ENCODE data around the gene MAD1L1.

Gene MAD1L1

GRCh38 chr7:1939434-1940401, 293.0 kb downstream of the MAD1L1 start:
- Histone ChIP-seq H3K4me3 (ENCODE audit: low read depth in 1 of 5, low read length in 5 of 5) (peak overlapping the region in 2 of 5 donors; percentile 38 to 49), H3K27ac (ENCODE audit: low read depth, low read length) (no peak overlapping the region), H3K27me3 (ENCODE audit: control insufficient read depth in 5 of 5, insufficient read depth in 4 of 5, low read length in 5 of 5) (no peaks in the 10 kb centered on the region), H3K36me3 (ENCODE audit: control insufficient read depth in 5 of 5, insufficient read depth in 5 of 5, low read length in 5 of 5) (peaks cover 0 to 14% (median 10%) of the 10 kb centered on the region in 5 donors), H3K9me3 (ENCODE audit: control insufficient read depth in 5 of 5, low read length in 5 of 5) (no peaks in the 10 kb centered on the region), H3K4me1 (ENCODE audit: control insufficient read depth in 5 of 5, insufficient read depth in 5 of 5, low read length in 5 of 5) (peaks cover 0 to 53% (median 16%) of the 10 kb centered on the region in 5 donors), H3K9ac (ENCODE audit: low read length in 5 of 5) (peak overlapping the region in 1 of 5 donors; percentile 56)

- Histone ChIP-seq H3K27me3 (ENCODE audit: control insufficient read depth in 5 of 5, insufficient read depth in 4 of 5, low read length in 5 of 5) (no peaks in the 10 kb centered on the region), H3K36me3 (ENCODE audit: control insufficient read depth in 5 of 5, insufficient read depth in 5 of 5, low read length in 5 of 5) (peaks cover 0 to 14% (median 10%) of the 10 kb centered on the region in 5 donors), H3K4me1 (ENCODE audit: control insufficient read depth in 5 of 5, insufficient read depth in 5 of 5, low read length in 5 of 5) (peaks cover 0 to 47% (median 16%) of the 10 kb centered on the region in 5 donors), H3K4me3 (ENCODE audit: low read depth in 1 of 5, low read length in 5 of 5) (peak overlapping the region in 2 of 5 donors; percentile 38 to 49), H3K9ac (ENCODE audit: low read length in 5 of 5) (peak overlapping the region in 1 of 5 donors; percentile 56), H3K9me3 (ENCODE audit: control insufficient read depth in 5 of 5, low read length in 5 of 5) (no peaks in the 10 kb centered on the region), H3K27ac (ENCODE audit: low read depth, low read length) (no peak overlapping the region)
Observed at GRCh38 chr7:1938788-1939433, 293.8 kb downstream of the MAD1L1 start.

- no peak overlapping the region for H3K9ac ChIP-seq (ENCODE audit: low read length in 5 of 5)
- peaks cover 0 to 34% (median 16%) of the 10 kb centered on the region in 5 donors for H3K4me1 ChIP-seq (ENCODE audit: control insufficient read depth in 5 of 5, insufficient read depth in 5 of 5, low read length in 5 of 5)
- H3K9me3 ChIP-seq (ENCODE audit: control insufficient read depth in 5 of 5, low read length in 5 of 5) = no peaks in the 10 kb centered on the region
- H3K27ac ChIP-seq (ENCODE audit: low read depth, low read length) = no peak overlapping the region
- no peak overlapping the region for H3K4me3 ChIP-seq (ENCODE audit: low read depth in 1 of 5, low read length in 5 of 5)
- H3K36me3 ChIP-seq (ENCODE audit: control insufficient read depth in 5 of 5, insufficient read depth in 5 of 5, low read length in 5 of 5) = peaks cover 0 to 16% (median 10%) of the 10 kb centered on the region in 5 donors
- H3K27me3 ChIP-seq (ENCODE audit: control insufficient read depth in 5 of 5, insufficient read depth in 4 of 5, low read length in 5 of 5) = no peaks in the 10 kb centered on the region
Observed at GRCh38 chr7:1937252-1937605, 295.5 kb downstream of the MAD1L1 start.

- Histone ChIP-seq H3K27ac (ENCODE audit: low read depth, low read length) (no peak overlapping the region), H3K9me3 (ENCODE audit: control insufficient read depth in 5 of 5, low read length in 5 of 5) (no peaks in the 10 kb centered on the region), H3K36me3 (ENCODE audit: control insufficient read depth in 5 of 5, insufficient read depth in 5 of 5, low read length in 5 of 5) (peaks cover 0 to 18% (median 10%) of the 10 kb centered on the region in 5 donors), H3K27me3 (ENCODE audit: control insufficient read depth in 5 of 5, insufficient read depth in 4 of 5, low read length in 5 of 5) (no peaks in the 10 kb centered on the region), H3K4me1 (ENCODE audit: control insufficient read depth in 5 of 5, insufficient read depth in 5 of 5, low read length in 5 of 5) (peaks cover 0 to 32% (median 16%) of the 10 kb centered on the region in 5 donors), H3K9ac (ENCODE audit: low read length in 5 of 5) (no peak overlapping the region), H3K4me3 (ENCODE audit: low read depth in 1 of 5, low read length in 5 of 5) (no peak overlapping the region)
Observed at GRCh38 chr7:1936531-1937251, 296.1 kb downstream of the MAD1L1 start.

GRCh38 chr7:1936006-1936310, 296.8 kb downstream of the MAD1L1 start:
- Histone ChIP-seq H3K4me3 (ENCODE audit: low read depth in 1 of 5, low read length in 5 of 5) (no peak overlapping the region), H3K9me3 (ENCODE audit: control insufficient read depth in 5 of 5, low read length in 5 of 5) (no peaks in the 10 kb centered on the region), H3K9ac (ENCODE audit: low read length in 5 of 5) (no peak overlapping the region), H3K27me3 (ENCODE audit: control insufficient read depth in 5 of 5, insufficient read depth in 4 of 5, low read length in 5 of 5) (no peaks in the 10 kb centered on the region), H3K36me3 (ENCODE audit: control insufficient read depth in 5 of 5, insufficient read depth in 5 of 5, low read length in 5 of 5) (peaks cover 0 to 18% (median 10%) of the 10 kb centered on the region in 5 donors), H3K4me1 (ENCODE audit: control insufficient read depth in 5 of 5, insufficient read depth in 5 of 5, low read length in 5 of 5) (peaks cover 0 to 27% (median 15%) of the 10 kb centered on the region in 5 donors), H3K27ac (ENCODE audit: low read depth, low read length) (no peak overlapping the region)

GRCh38 chr7:1935176-1936005, 297.4 kb downstream of the MAD1L1 start:
- peaks cover 0 to 18% (median 10%) of the 10 kb centered on the region in 5 donors for H3K36me3 ChIP-seq (ENCODE audit: control insufficient read depth in 5 of 5, insufficient read depth in 5 of 5, low read length in 5 of 5)
- peaks cover 0 to 22% (median 9%) of the 10 kb centered on the region in 5 donors for H3K4me1 ChIP-seq (ENCODE audit: control insufficient read depth in 5 of 5, insufficient read depth in 5 of 5, low read length in 5 of 5)
- H3K27me3 ChIP-seq (ENCODE audit: control insufficient read depth in 5 of 5, insufficient read depth in 4 of 5, low read length in 5 of 5) = no peaks in the 10 kb centered on the region
- no peak overlapping the region for H3K27ac ChIP-seq (ENCODE audit: low read depth, low read length)
- no peak overlapping the region for H3K4me3 ChIP-seq (ENCODE audit: low read depth in 1 of 5, low read length in 5 of 5)
- H3K9me3 ChIP-seq (ENCODE audit: control insufficient read depth in 5 of 5, low read length in 5 of 5) = no peaks in the 10 kb centered on the region
- H3K9ac ChIP-seq (ENCODE audit: low read length in 5 of 5) = no peak overlapping the region

- H3K27ac ChIP-seq (ENCODE audit: low read depth, low read length) = no peak overlapping the region
- H3K9me3 ChIP-seq (ENCODE audit: control insufficient read depth in 5 of 5, low read length in 5 of 5) = no peaks in the 10 kb centered on the region
- peaks cover 0 to 18% (median 10%) of the 10 kb centered on the region in 5 donors for H3K36me3 ChIP-seq (ENCODE audit: control insufficient read depth in 5 of 5, insufficient read depth in 5 of 5, low read length in 5 of 5)
- peaks cover 0 to 15% (median 3%) of the 10 kb centered on the region in 5 donors for H3K4me1 ChIP-seq (ENCODE audit: control insufficient read depth in 5 of 5, insufficient read depth in 5 of 5, low read length in 5 of 5)
- no peak overlapping the region for H3K9ac ChIP-seq (ENCODE audit: low read length in 5 of 5)
- H3K27me3 ChIP-seq (ENCODE audit: control insufficient read depth in 5 of 5, insufficient read depth in 4 of 5, low read length in 5 of 5) = no peaks in the 10 kb centered on the region
- no peak overlapping the region for H3K4me3 ChIP-seq (ENCODE audit: low read depth in 1 of 5, low read length in 5 of 5)
Observed at GRCh38 chr7:1934756-1935155, 298.0 kb downstream of the MAD1L1 start.

GRCh38 chr7:1934017-1934416, 298.7 kb downstream of the MAD1L1 start:
- no peak overlapping the region for H3K27ac ChIP-seq (ENCODE audit: low read depth, low read length)
- no peak overlapping the region for H3K9ac ChIP-seq (ENCODE audit: low read length in 5 of 5)
- peaks cover 0 to 18% (median 10%) of the 10 kb centered on the region in 5 donors for H3K36me3 ChIP-seq (ENCODE audit: control insufficient read depth in 5 of 5, insufficient read depth in 5 of 5, low read length in 5 of 5)
- peaks cover 0 to 8% (median 0%) of the 10 kb centered on the region in 5 donors for H3K4me1 ChIP-seq (ENCODE audit: control insufficient read depth in 5 of 5, insufficient read depth in 5 of 5, low read length in 5 of 5)
- no peak overlapping the region for H3K4me3 ChIP-seq (ENCODE audit: low read depth in 1 of 5, low read length in 5 of 5)
- no peaks in the 10 kb centered on the region for H3K9me3 ChIP-seq (ENCODE audit: control insufficient read depth in 5 of 5, low read length in 5 of 5)
- H3K27me3 ChIP-seq (ENCODE audit: control insufficient read depth in 5 of 5, insufficient read depth in 4 of 5, low read length in 5 of 5) = no peaks in the 10 kb centered on the region

- Histone ChIP-seq H3K9ac (ENCODE audit: low read length in 5 of 5) (no peak overlapping the region), H3K4me1 (ENCODE audit: control insufficient read depth in 5 of 5, insufficient read depth in 5 of 5, low read length in 5 of 5) (peaks cover 0 to 6% (median 0%) of the 10 kb centered on the region in 5 donors), H3K27ac (ENCODE audit: low read depth, low read length) (no peak overlapping the region)
Observed at GRCh38 chr7:1933066-1933750, 299.5 kb downstream of the MAD1L1 start.

More at GRCh38 chr7:1933066-1933750, 299.5 kb downstream of the MAD1L1 start:
- Histone ChIP-seq H3K9me3 (ENCODE audit: control insufficient read depth in 5 of 5, low read length in 5 of 5) (no peaks in the 10 kb centered on the region), H3K27me3 (ENCODE audit: control insufficient read depth in 5 of 5, insufficient read depth in 4 of 5, low read length in 5 of 5) (no peaks in the 10 kb centered on the region), H3K4me3 (ENCODE audit: low read depth in 1 of 5, low read length in 5 of 5) (no peak overlapping the region), H3K36me3 (ENCODE audit: control insufficient read depth in 5 of 5, insufficient read depth in 5 of 5, low read length in 5 of 5) (peaks cover 0 to 18% (median 10%) of the 10 kb centered on the region in 5 donors)

Data from subcutaneous abdominal adipose tissue (tissue), 5 donors.